ENCODE measurements around the gene DSC1. TPM values are rescaled to one million over a fixed set of nuclear protein-coding genes. Genes with fewer than 3 reads are reported as not detected.
"Not testable (repeated sequence)": the region's sequence is repeated elsewhere in the genome, so short reads cannot be mapped to it uniquely, and the experiment has no call there.

The DSC1 gene
- total RNA-seq, 2 experiments from 2014 or later: 1.6 to 1.7 TPM

DNA sequence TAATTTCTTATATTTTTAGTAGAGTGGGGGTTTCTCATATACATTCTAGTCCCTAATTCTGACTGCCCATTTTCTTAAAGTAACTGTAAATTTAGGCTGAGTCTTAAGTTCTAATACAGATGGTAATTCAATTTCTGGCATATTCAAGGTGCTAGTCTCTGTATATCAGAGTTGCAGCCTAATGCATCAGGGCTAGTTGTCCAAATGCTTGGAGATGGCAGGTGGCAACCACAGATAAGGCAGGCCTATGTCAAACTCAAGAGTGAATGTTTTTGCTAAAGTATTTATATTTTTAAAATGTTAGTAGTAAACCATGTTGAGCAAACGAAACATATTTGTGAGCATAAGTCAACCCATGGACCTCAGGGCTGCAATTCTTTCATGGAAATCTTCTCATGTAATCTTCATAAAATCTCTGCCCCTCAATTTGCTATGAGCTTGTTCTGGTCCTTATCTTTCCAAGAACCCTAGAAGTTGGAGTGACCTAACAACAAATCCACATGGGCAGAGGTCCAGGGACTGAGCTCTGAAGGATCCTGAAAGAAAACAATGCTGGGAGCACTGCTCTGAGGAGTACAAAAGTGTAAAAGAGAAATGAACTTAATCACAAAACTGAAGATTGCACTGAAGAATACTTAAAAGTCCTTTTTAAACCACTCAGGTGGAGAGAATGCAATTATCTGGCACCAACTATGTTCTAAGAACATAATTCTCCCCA, 33.1 kb downstream of the DSC1 start:
- DNase-seq: no peak
- intact Hi-C loops (cut with DNase I, micrococcal nuclease): no loop called here
- Histone ChIP-seq H3K9me3 (ENCODE audit: control insufficient read depth in 1 of 2, insufficient read depth in 1 of 2, low read length in 2 of 2) (no peaks in the 10 kb centered on the region), H3K27me3 (ENCODE audit: control insufficient read depth in 1 of 2, insufficient read depth in 2 of 2, low read length in 2 of 2) (no peaks in the 10 kb centered on the region), H3K36me3 (ENCODE audit: insufficient read depth, low read length) (no peaks in the 10 kb centered on the region), H3K4me3 (ENCODE audit: low read length) (no peak overlapping the region), H3K4me1 (ENCODE audit: insufficient read depth, low read length) (no peaks in the 10 kb centered on the region), H3K27ac (ENCODE audit: low read depth in 1 of 2, low read length in 2 of 2) (no peak overlapping the region)
- Mint-ChIP-seq H3K27me3 (no peaks in the 10 kb centered on the region), H3K36me3 (ENCODE audit: low read depth) (no peaks in the 10 kb centered on the region), H3K27ac (no peak overlapping the region), H3K9me3 (no peaks in the 10 kb centered on the region), H3K4me1 (ENCODE audit: low read depth) (no peaks in the 10 kb centered on the region), H3K4me3 (no peak overlapping the region)
- CTCF ChIA-PET: no interaction called here
- ATAC-seq (ENCODE audit: poor library complexity): no peak
- POLR2A ChIA-PET: no interaction called here
- TF ChIP-seq, protein P1, sequence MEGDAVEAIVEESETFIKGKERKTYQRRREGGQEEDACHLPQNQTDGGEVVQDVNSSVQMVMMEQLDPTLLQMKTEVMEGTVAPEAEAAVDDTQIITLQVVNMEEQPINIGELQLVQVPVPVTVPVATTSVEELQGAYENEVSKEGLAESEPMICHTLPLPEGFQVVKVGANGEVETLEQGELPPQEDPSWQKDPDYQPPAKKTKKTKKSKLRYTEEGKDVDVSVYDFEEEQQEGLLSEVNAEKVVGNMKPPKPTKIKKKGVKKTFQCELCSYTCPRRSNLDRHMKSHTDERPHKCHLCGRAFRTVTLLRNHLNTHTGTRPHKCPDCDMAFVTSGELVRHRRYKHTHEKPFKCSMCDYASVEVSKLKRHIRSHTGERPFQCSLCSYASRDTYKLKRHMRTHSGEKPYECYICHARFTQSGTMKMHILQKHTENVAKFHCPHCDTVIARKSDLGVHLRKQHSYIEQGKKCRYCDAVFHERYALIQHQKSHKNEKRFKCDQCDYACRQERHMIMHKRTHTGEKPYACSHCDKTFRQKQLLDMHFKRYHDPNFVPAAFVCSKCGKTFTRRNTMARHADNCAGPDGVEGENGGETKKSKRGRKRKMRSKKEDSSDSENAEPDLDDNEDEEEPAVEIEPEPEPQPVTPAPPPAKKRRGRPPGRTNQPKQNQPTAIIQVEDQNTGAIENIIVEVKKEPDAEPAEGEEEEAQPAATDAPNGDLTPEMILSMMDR (IDR thresholded peaks at IDR 0.05): no peak

DNA sequence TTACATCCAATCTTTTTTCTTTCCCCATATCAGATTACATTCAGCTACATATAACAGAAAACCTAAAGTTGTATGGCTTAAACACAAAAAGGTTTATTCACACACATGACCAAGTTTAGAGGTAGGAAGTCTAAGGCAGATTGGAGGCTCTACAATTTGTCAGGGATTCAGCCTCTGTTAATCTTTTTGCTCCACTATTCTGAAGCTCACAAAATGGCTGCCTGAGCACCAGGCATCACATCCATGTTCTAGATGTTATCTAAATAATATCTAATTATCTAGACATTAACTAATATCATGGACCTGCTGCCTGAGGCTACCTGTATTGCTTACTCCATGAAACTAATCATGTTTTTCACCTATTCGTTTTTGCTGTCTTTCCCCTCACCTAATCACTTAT, 36.8 kb downstream of the DSC1 start:
- Histone ChIP-seq H3K36me3 (ENCODE audit: insufficient read depth, low read length) (no peaks in the 10 kb centered on the region), H3K4me3 (ENCODE audit: low read length) (no peak overlapping the region), H3K27me3 (ENCODE audit: control insufficient read depth in 1 of 2, insufficient read depth in 2 of 2, low read length in 2 of 2) (no peaks in the 10 kb centered on the region), H3K27ac (ENCODE audit: low read depth in 1 of 2, low read length in 2 of 2) (no peak overlapping the region), H3K9me3 (ENCODE audit: control insufficient read depth in 1 of 2, insufficient read depth in 1 of 2, low read length in 2 of 2) (peaks cover 0 to 3% of the 10 kb centered on the region in 2 experiments), H3K4me1 (ENCODE audit: insufficient read depth, low read length) (no peaks in the 10 kb centered on the region)
- ChIA-PET CTCF (no interaction called here), POLR2A (no interaction called here)
- intact Hi-C loops (cut with DNase I, micrococcal nuclease): no loop called here
- Mint-ChIP-seq H3K27me3 (no peaks in the 10 kb centered on the region), H3K4me3 (no peak overlapping the region), H3K27ac (no peak overlapping the region), H3K9me3 (no peaks in the 10 kb centered on the region), H3K36me3 (ENCODE audit: low read depth) (no peaks in the 10 kb centered on the region), H3K4me1 (ENCODE audit: low read depth) (no peaks in the 10 kb centered on the region)
- DNase-seq (no peak), ATAC-seq (ENCODE audit: poor library complexity) (no peak)
- TF ChIP-seq, protein P1 (IDR thresholded peaks at IDR 0.05): no peak

DNA sequence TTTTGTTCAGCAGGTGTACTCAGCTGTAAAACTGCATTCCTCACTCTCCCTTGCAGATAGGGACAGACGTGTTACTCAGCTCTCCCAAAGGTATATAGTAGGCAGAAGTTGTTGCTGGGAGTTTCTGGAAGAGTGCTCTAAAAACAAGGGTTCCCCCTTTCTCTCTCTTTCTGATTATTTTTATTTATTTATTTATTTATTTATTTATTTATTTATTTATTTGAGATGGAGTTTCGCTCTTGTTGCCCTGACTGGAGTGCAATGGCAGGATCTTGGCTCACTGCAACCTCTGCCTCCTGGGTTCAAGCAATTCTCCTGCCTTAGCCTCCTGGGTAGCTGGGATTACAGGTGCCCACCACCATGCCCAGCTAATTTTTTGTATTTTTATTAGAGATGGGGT, 39.5 kb downstream of the DSC1 start:
- H3K36me3 ChIP-seq (ENCODE audit: insufficient read depth, low read length); H3K9me3 ChIP-seq (ENCODE audit: control insufficient read depth in 1 of 2, insufficient read depth in 1 of 2, low read length in 2 of 2); DNase-seq; H3K9me3 Mint-ChIP-seq; H3K4me1 ChIP-seq (ENCODE audit: insufficient read depth, low read length); H3K4me3 Mint-ChIP-seq; H3K4me1 Mint-ChIP-seq (ENCODE audit: low read depth); intact Hi-C loops (cut with DNase I, micrococcal nuclease); H3K27ac ChIP-seq (ENCODE audit: low read depth in 1 of 2, low read length in 2 of 2); H3K4me3 ChIP-seq (ENCODE audit: low read length); H3K27ac Mint-ChIP-seq; ATAC-seq (ENCODE audit: poor library complexity); H3K27me3 Mint-ChIP-seq; H3K27me3 ChIP-seq (ENCODE audit: control insufficient read depth in 1 of 2, insufficient read depth in 2 of 2, low read length in 2 of 2); H3K36me3 Mint-ChIP-seq (ENCODE audit: low read depth); POLR2A ChIA-PET; CTCF ChIA-PET: not testable (repeated sequence)

DNA sequence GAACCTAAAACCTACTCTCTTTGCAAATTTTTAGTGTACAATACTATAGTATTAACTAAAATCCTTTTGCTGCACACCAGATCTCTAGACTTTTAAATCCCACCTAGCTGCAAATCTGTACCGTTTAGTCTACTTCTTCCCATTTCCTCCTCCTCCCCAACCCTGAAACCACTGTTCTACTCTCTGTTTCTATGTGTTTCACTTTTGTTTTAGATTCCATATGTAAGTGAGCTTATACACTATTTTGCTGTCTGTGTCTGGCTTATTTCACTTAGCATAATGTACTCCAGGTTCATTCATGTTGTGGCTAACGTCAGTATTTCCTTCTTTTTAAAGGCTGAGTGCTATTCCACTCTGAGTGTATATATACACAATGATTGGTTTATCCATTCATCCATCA, 42.1 kb downstream of the DSC1 start:
- H3K4me1 Mint-ChIP-seq (ENCODE audit: low read depth): no peaks in the 10 kb centered on the region
- no peak for ATAC-seq (ENCODE audit: poor library complexity)
- H3K4me1 ChIP-seq (ENCODE audit: insufficient read depth, low read length): no peaks in the 10 kb centered on the region
- H3K9me3 Mint-ChIP-seq: peaks cover 5% of the 10 kb centered on the region
- no peak overlapping the region for H3K4me3 Mint-ChIP-seq
- H3K36me3 ChIP-seq (ENCODE audit: insufficient read depth, low read length): no peaks in the 10 kb centered on the region
- no peaks in the 10 kb centered on the region for H3K27me3 Mint-ChIP-seq
- H3K36me3 Mint-ChIP-seq (ENCODE audit: low read depth): no peaks in the 10 kb centered on the region
- H3K27ac ChIP-seq (ENCODE audit: low read depth in 1 of 2, low read length in 2 of 2): no peak overlapping the region
- TF ChIP-seq, protein P1 (IDR thresholded peaks at IDR 0.05): no peak
- no peak for DNase-seq
- H3K4me3 ChIP-seq (ENCODE audit: low read length): no peak overlapping the region
- H3K27ac Mint-ChIP-seq: no peak overlapping the region
- no peaks in the 10 kb centered on the region for H3K27me3 ChIP-seq (ENCODE audit: control insufficient read depth in 1 of 2, insufficient read depth in 2 of 2, low read length in 2 of 2)
- intact Hi-C loops (cut with DNase I, micrococcal nuclease): no loop called here
- ChIA-PET POLR2A (no interaction called here), CTCF (no interaction called here)
- peaks cover 3 to 6% of the 10 kb centered on the region in 2 experiments for H3K9me3 ChIP-seq (ENCODE audit: control insufficient read depth in 1 of 2, insufficient read depth in 1 of 2, low read length in 2 of 2)

Data from CD4-positive, alpha-beta T cell (primary cell).